Activated T-cell treated with anti-CD3 and anti-CD28 coated beads, Interleukin-2, amount 50 U/mL, for 4 hours (primary cell): ENCODE results near the gene CDS1. TPM values are rescaled to one million over a fixed set of nuclear protein-coding genes. Genes with fewer than 3 reads are reported as not detected.
A peak's percentile ranks its signal among the peaks of the same experiment; 100 is the strongest.
"Not testable (repeated sequence)": the region's sequence is repeated elsewhere in the genome, so short reads cannot be mapped to it uniquely, and the experiment has no call there.

Source experiments
- ATAC-seq, 2 donors: fragments of 200-7000 bp; cut with Tn5 transposase; one replicate each; pipeline ENCODE4 v1.10.0; 2021
- DNase-seq: peaks from one replicate; pipeline ENCODE4 v3.0.0-alpha.2; 2020
- H3K27me3 Mint-ChIP-seq: one replicate; pipeline ENCODE4 v1.8.0; 2021; ENCODE audit warnings: low read depth, mixed read lengths
- H3K36me3 Mint-ChIP-seq: one replicate; pipeline ENCODE4 v1.8.0; 2022; ENCODE audit warnings: mixed read lengths; ENCODE audit not compliant: insufficient read depth
- H3K4me1 Mint-ChIP-seq: one replicate; pipeline ENCODE4 v1.8.0; 2021; ENCODE audit warnings: low read depth, mixed read lengths
- H3K4me3 Mint-ChIP-seq: one replicate; pipeline ENCODE4 v1.8.0; 2021; ENCODE audit warnings: mild to moderate bottlenecking, moderate library complexity, mixed read lengths
- H3K9me3 Mint-ChIP-seq: one replicate; pipeline ENCODE4 v1.8.0; 2021; ENCODE audit warnings: mixed read lengths
- total RNA-seq, 3 donors: library from RNA; stranded (reverse); gene quantifications; one replicate each; pipeline ENCODE4 v1.2.1, GENCODE V29; 2021

The CDS1 gene
- total RNA-seq, result under 1 TPM; 0.11 to 0.18 (median 0.15) TPM

DNA sequence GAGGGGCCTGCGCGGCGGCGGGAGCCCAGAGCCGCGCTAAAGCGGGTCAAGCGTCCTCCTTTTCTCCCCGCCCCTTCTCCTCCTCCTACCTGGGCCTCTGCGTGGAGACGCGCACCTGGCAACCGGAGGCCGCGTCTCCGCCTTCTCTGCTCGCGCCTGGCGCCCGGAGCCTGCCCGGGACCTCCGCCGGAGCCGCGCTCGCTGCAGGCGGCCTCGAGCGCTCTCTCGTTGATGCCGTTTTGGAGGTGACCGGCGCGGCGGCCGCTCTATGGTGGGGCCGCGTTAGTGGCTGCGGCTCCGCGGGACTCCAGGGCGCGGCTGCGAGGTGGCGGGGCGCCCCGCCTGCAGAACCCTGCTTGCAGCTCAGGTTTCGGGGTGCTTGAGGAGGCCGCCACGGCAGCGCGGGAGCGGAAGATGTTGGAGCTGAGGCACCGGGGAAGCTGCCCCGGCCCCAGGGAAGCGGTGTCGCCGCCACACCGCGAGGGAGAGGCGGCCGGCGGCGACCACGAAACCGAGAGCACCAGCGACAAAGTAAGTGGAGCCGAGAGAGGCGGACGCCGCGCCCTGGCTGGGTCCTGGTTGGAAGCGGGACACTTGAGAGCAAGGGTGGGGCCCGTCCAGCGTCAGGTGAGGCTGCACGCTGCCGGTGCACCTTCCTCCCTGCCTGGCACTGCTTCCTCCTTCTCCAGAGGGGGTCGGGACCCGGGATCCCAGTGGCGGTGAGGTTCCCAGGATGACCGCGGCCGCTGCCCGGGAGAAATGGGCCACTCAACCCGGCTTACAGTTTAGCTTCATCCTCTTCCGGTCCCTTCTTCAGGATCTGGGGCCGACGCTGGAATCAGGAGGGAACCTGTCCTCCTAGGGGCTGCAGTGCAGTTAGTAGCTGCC lies at the start of gene CDS1:
CDS1 (plus strand) TSS at position 140 of the 888 bp plus-strand sequence; CDS start at position 415, 275 bp downstream.
- H3K27me3 Mint-ChIP-seq, result peaks cover 47% of the 10 kb centered on the region
- H3K4me1 Mint-ChIP-seq, result peaks cover 15% of the 10 kb centered on the region
- no peaks in the 10 kb centered on the region for H3K36me3 Mint-ChIP-seq
- DNase-seq (peak; percentile 9), ATAC-seq (peak; percentile 58 to 68)
- peak within 1 kb of the TSS; percentile 81 for H3K4me3 Mint-ChIP-seq
- peaks cover 4% of the 10 kb centered on the region for H3K9me3 Mint-ChIP-seq

- ATAC-seq, result no peak
- Mint-ChIP-seq H3K4me3 (no peak overlapping the region), H3K27me3 (peaks cover 6% of the 10 kb centered on the region), H3K36me3 (no peaks in the 10 kb centered on the region), H3K4me1 (no peaks in the 10 kb centered on the region), H3K9me3 (no peaks in the 10 kb centered on the region)
- DNase-seq, result no peak
These were observed 47.0 kb upstream of the CDS1 start for GRCh38 chr4:84535901-84536300.

- peaks cover 14% of the 10 kb centered on the region for H3K27me3 Mint-ChIP-seq
- no peak for ATAC-seq
- no peaks in the 10 kb centered on the region for H3K9me3 Mint-ChIP-seq
- H3K4me3 Mint-ChIP-seq, result no peak overlapping the region
- no peaks in the 10 kb centered on the region for H3K4me1 Mint-ChIP-seq
- DNase-seq, result no peak
- H3K36me3 Mint-ChIP-seq, result no peaks in the 10 kb centered on the region
These were observed 37.8 kb upstream of the CDS1 start for GRCh38 chr4:84545093-84545492.

DNA sequence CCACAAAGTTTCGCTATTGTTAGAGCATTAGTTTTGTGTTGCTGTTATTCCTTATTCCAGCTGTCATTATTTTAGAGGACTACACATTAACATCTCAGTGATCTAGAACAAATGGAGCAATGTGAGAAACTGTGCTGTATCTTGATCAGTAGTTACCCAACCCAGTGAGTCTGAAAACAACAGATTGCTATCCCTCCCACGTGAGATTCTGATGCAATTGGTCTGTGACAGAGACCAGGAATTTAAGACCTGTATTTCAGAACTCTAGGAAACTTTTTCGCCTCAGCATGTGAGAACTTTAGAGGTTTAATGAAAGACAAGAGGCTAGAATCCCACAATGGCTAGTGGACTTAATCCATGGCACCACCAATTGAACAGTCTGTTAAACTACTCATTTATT lies 35.7 kb upstream of the CDS1 start:
- H3K9me3 Mint-ChIP-seq, result no peaks in the 10 kb centered on the region
- H3K27me3 Mint-ChIP-seq, result peaks cover 14% of the 10 kb centered on the region
- H3K4me3 Mint-ChIP-seq, result no peak overlapping the region
- DNase-seq (no peak), ATAC-seq (no peak)
- H3K36me3 Mint-ChIP-seq, result no peaks in the 10 kb centered on the region
- H3K4me1 Mint-ChIP-seq, result no peaks in the 10 kb centered on the region

- not testable (repeated sequence) for ATAC-seq, H3K4me3 Mint-ChIP-seq, H3K36me3 Mint-ChIP-seq, DNase-seq, H3K4me1 Mint-ChIP-seq, H3K9me3 Mint-ChIP-seq
- H3K27me3 Mint-ChIP-seq, result peaks cover 17% of the 10 kb centered on the region
These were observed 33.7 kb upstream of the CDS1 start for GRCh38 chr4:84549191-84549590.

DNA sequence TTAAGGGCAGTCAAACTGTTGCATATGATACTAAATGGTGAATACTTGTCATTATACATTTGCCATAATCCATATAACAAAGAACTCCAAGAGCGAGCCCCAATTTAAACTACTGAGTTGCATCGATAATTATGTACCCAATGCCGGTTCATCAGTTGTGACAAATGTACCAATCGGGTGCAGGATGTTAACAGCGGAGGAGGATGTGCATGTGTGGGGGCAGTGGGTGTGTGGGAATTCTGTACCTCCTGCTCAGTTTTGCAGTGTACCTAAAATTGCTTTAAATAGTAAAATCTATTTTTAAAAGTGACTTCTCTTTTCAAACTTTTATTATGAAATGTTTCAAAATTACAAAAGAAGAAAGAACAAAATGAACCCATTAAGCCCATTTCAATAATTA lies 20.8 kb upstream of the CDS1 start:
- Mint-ChIP-seq H3K4me3 (no peak overlapping the region), H3K36me3 (no peaks in the 10 kb centered on the region), H3K27me3 (peaks cover 11% of the 10 kb centered on the region), H3K4me1 (no peaks in the 10 kb centered on the region), H3K9me3 (no peaks in the 10 kb centered on the region)
- DNase-seq, result no peak
- ATAC-seq, result no peak

- no peaks in the 10 kb centered on the region for H3K4me1 Mint-ChIP-seq
- no peaks in the 10 kb centered on the region for H3K36me3 Mint-ChIP-seq
- DNase-seq (no peak), ATAC-seq (no peak)
- H3K9me3 Mint-ChIP-seq, result no peaks in the 10 kb centered on the region
- no peak overlapping the region for H3K4me3 Mint-ChIP-seq
- H3K27me3 Mint-ChIP-seq, result peaks cover 13% of the 10 kb centered on the region
These were observed 19.9 kb upstream of the CDS1 start for GRCh38 chr4:84563002-84563401.

- Mint-ChIP-seq H3K36me3 (no peaks in the 10 kb centered on the region), H3K9me3 (no peaks in the 10 kb centered on the region), H3K4me3 (no peak overlapping the region), H3K27me3 (peaks cover 20% of the 10 kb centered on the region), H3K4me1 (no peaks in the 10 kb centered on the region)
- no peak for DNase-seq
- ATAC-seq, result no peak
These were observed 17.0 kb upstream of the CDS1 start for GRCh38 chr4:84565951-84566350.

- Mint-ChIP-seq H3K4me3 (no peak overlapping the region), H3K9me3 (no peaks in the 10 kb centered on the region), H3K36me3 (no peaks in the 10 kb centered on the region), H3K27me3 (peaks cover 16% of the 10 kb centered on the region), H3K4me1 (no peaks in the 10 kb centered on the region)
- DNase-seq (no peak), ATAC-seq (no peak)
These were observed 14.4 kb upstream of the CDS1 start for GRCh38 chr4:84568496-84568895.

- ATAC-seq, result no peak
- Mint-ChIP-seq H3K4me3 (no peak overlapping the region), H3K27me3 (peaks cover 16% of the 10 kb centered on the region), H3K9me3 (no peaks in the 10 kb centered on the region), H3K36me3 (no peaks in the 10 kb centered on the region), H3K4me1 (no peaks in the 10 kb centered on the region)
- no peak for DNase-seq
These were observed 13.9 kb upstream of the CDS1 start for GRCh38 chr4:84569009-84569408.

DNA sequence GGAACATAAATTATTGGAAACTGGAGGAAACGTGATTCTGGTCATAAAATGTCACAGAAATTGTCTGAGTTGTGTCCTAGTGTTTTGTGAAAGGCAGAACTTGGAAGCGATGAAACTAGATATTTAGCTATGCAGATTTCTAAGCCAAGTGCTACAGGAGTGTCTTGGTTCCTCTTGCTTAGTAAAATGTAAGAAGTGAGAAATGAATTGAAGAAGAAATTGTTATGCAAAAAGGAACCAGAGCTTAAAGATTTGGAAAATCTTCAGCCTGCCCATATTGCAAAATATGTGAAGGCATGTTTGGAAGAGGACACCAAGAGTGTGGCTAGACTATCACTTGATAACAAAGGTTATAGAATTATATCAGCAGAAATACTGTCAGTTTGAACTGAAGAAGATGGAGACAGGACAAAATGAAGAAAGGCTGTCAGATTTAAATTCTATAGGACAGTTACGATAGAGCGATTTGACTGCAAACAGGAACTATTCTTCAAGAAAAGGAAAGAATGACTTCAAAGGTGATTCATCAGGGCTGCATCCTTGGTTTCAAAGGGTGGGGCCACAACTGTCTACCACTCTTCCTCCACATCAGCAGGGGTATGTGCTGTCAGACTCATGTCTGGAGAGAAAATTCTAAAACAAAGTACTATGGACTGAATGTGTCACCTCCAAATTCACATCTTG lies 9.4 kb upstream of the CDS1 start:
- ATAC-seq (peak; percentile 70 to 76), DNase-seq (no peak)
- Mint-ChIP-seq H3K27me3 (peaks cover 10% of the 10 kb centered on the region), H3K4me1 (no peaks in the 10 kb centered on the region), H3K36me3 (no peaks in the 10 kb centered on the region), H3K9me3 (no peaks in the 10 kb centered on the region), H3K4me3 (no peak overlapping the region)

GRCh38 chr4:84574069-84574720 lies 8.7 kb upstream of the CDS1 start:
- Mint-ChIP-seq H3K27me3 (peaks cover 6% of the 10 kb centered on the region), H3K9me3 (no peaks in the 10 kb centered on the region), H3K36me3 (no peaks in the 10 kb centered on the region), H3K4me3 (no peak overlapping the region), H3K4me1 (no peaks in the 10 kb centered on the region)
- DNase-seq, result no peak
- ATAC-seq, result peak; percentile 14 to 57

GRCh38 chr4:84578540-84579402 lies 4.2 kb upstream of the CDS1 start:
- Mint-ChIP-seq H3K9me3 (no peaks in the 10 kb centered on the region), H3K4me3 (no peak overlapping the region), H3K27me3 (peaks cover 22% of the 10 kb centered on the region), H3K36me3 (no peaks in the 10 kb centered on the region), H3K4me1 (peaks cover 10% of the 10 kb centered on the region)
- DNase-seq, result no peak
- ATAC-seq, result no peak

DNA sequence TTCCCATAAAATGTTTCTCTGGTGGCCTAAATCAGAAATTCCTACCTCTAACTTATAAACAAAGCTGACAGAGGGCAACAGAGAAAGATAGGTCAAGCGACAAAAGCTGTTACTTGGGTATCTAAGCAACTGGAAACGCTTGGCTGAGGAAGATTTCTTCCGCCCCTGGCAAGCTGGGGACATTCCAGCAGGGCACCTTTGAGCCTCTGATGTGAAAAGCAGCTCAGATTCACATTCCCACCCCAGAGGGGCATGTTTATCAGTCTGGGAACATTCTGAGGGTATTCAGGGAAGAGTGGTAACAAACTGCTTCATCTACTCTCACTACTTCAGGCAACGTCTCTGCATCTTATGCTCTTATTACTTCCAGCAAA lies 3.5 kb upstream of the CDS1 start:
- DNase-seq (no peak), ATAC-seq (no peak)
- Mint-ChIP-seq H3K4me1 (peaks cover 15% of the 10 kb centered on the region), H3K36me3 (no peaks in the 10 kb centered on the region), H3K4me3 (no peak overlapping the region), H3K9me3 (no peaks in the 10 kb centered on the region), H3K27me3 (peaks cover 26% of the 10 kb centered on the region)
